Endothelial cell of umbilical vein (primary cell): ENCODE results near the gene SLFN5. TPM values are rescaled to one million over a fixed set of nuclear protein-coding genes. Genes with fewer than 3 reads are reported as not detected.

Experiments used
- BruUV-seq: library from RNA; stranded (reverse); fragments of 400-500 nt; replicated peaks from 2 replicates; lab custom pipeline; 2021; lab: Mats Ljungman, UMichigan
- CTCF ChIA-PET: fragments of 300-600, 350-600 bp; sonication (Branson Sonifier 250); formaldehyde crosslinking; loops from one replicate; lab custom pipeline; 2021; ENCODE audit warnings: antibody characterized with exemption, inconsistent platforms; lab: Charles Lee
- POLR2A ChIA-PET: fragments of 300-600, 350-600 bp; sonication (Branson Sonifier 250); formaldehyde crosslinking; loops from one replicate; lab custom pipeline; 2021; ENCODE audit warnings: antibody characterized with exemption, inconsistent platforms; lab: Charles Lee
- DNase-seq: peaks from one replicate; pipeline ENCODE4 v3.0.0-alpha.2; 2011; ENCODE audit warnings: low read depth, low spot score
- FAIRE-seq: peaks from 2 replicates; lab custom pipeline; 2011; peaks lifted over from hg19 to GRCh38; lab: Jason Lieb, UNC
- H2AFZ ChIP-seq: 2 replicates; pipeline ENCODE4 v1.6.0; 2012; ENCODE audit warnings: low read depth, low read length, control low read depth, inconsistent platforms
- H3K27ac ChIP-seq: 2 replicates; pipeline ENCODE4 v1.5.1; 2011; ENCODE audit warnings: low read depth, mild to moderate bottlenecking, control low read depth, low read length, moderate library complexity; ENCODE audit not compliant: insufficient read depth
- H3K27me3 ChIP-seq, 2 experiments: 2 replicates each; pipeline versions ENCODE4 v1.6.0 to v1.6.1; 2011; ENCODE audit warnings: low read length in 2 of 2, mixed read lengths in 1 of 2; ENCODE audit not compliant: control insufficient read depth in 2 of 2, insufficient read depth in 2 of 2
- H3K36me3 ChIP-seq, 2 experiments: 2 replicates in 1 of 2; 3 replicates in 1 of 2; pipeline ENCODE4 v1.5.1; 2011; ENCODE audit warnings: low read length in 2 of 2, mild to moderate bottlenecking in 1 of 2, moderate library complexity in 1 of 2; ENCODE audit not compliant: control insufficient read depth in 2 of 2, insufficient read depth in 2 of 2; ENCODE audit errors: extremely low read depth in 1 of 2
- H3K4me1 ChIP-seq: 3 replicates; pipeline ENCODE4 v1.5.1; 2011; ENCODE audit warnings: mild to moderate bottlenecking, low read length; ENCODE audit not compliant: control insufficient read depth, insufficient read depth; ENCODE audit errors: extremely low read depth
- H3K4me2 ChIP-seq: 2 replicates; pipeline ENCODE4 v1.6.1; 2011; ENCODE audit warnings: low read length, control low read depth, mixed read lengths; ENCODE audit not compliant: insufficient read depth
- H3K4me3 ChIP-seq, 3 experiments: fragments of 200-600 bp in 1 of 3; sonication (generic), shearing (Covaris generic) in 1 of 3; replicated peaks in 1 of 3; 2 replicates each; pipeline ENCODE4 v1.5.1; 2011 to 2016; ENCODE audit warnings: control low read depth in 3 of 3, low read length in 3 of 3, mild to moderate bottlenecking in 2 of 3, inconsistent platforms in 1 of 3, low read depth in 1 of 3, moderate library complexity in 1 of 3; ENCODE audit not compliant: insufficient read depth in 1 of 3
- H3K79me2 ChIP-seq: 2 replicates; pipeline ENCODE4 v1.6.0; 2012; ENCODE audit warnings: low read length, inconsistent platforms; ENCODE audit not compliant: control insufficient read depth, insufficient read depth
- H3K9ac ChIP-seq: replicated peaks from 2 replicates; pipeline ENCODE3; 2011; ENCODE audit warnings: low read length, control low read depth; ENCODE audit not compliant: insufficient read depth; ENCODE audit errors: extremely low read depth
- H3K9me1 ChIP-seq: replicated peaks from 3 replicates; pipeline ENCODE4 v1.6.0; 2011; ENCODE audit warnings: mild to moderate bottlenecking, low read length; ENCODE audit not compliant: control insufficient read depth, insufficient read depth; ENCODE audit errors: extremely low read depth
- H3K9me3 ChIP-seq: replicated peaks from 2 replicates; pipeline ENCODE4 v1.5.1; 2012; ENCODE audit warnings: low read length, inconsistent platforms; ENCODE audit not compliant: control insufficient read depth, insufficient read depth
- H4K20me1 ChIP-seq: replicated peaks from 2 replicates; pipeline ENCODE3; 2011; ENCODE audit warnings: mild to moderate bottlenecking, low read length; ENCODE audit not compliant: control insufficient read depth, insufficient read depth; ENCODE audit errors: extremely low read depth
- EZH2 ChIP-seq: IDR thresholded peaks from 2 replicates; pipeline ENCODE4 v1.6.1; 2012; ENCODE audit warnings: borderline replicate concordance, low read depth, mild to moderate bottlenecking, moderate library complexity, low read length, inconsistent platforms; ENCODE audit not compliant: severe bottlenecking
- FOS ChIP-seq: IDR thresholded peaks from 2 replicates; pipeline ENCODE4 v1.6.1; 2011; ENCODE audit warnings: mild to moderate bottlenecking, low read length, moderate library complexity, borderline replicate concordance; ENCODE audit not compliant: insufficient read depth
- GATA2 ChIP-seq: IDR thresholded peaks from 2 replicates; pipeline ENCODE4 v1.7.0; 2011; ENCODE audit warnings: low read depth, mild to moderate bottlenecking, moderate library complexity, mixed read lengths, low read length; ENCODE audit not compliant: insufficient read length, insufficient read depth
- JUN ChIP-seq: IDR thresholded peaks from 2 replicates; pipeline ENCODE4 v1.6.1; 2011; ENCODE audit warnings: borderline replicate concordance, low read depth; ENCODE audit not compliant: insufficient read length, insufficient read depth
- MYC ChIP-seq: IDR thresholded peaks from one replicate; pipeline ENCODE4 v1.6.1; 2011; ENCODE audit warnings: mild to moderate bottlenecking, low read depth, low read length
- POLR2A ChIP-seq: IDR thresholded peaks from 2 replicates; pipeline ENCODE4 v1.6.1; 2012; ENCODE audit warnings: low read depth, mild to moderate bottlenecking, control low read depth, low read length
- POLR2AphosphoS5 ChIP-seq: IDR thresholded peaks from 2 replicates; pipeline ENCODE4 v1.6.1; 2012; ENCODE audit warnings: low read depth, mild to moderate bottlenecking, control low read depth, low read length, moderate library complexity; ENCODE audit not compliant: insufficient read depth
- dilution Hi-C: fragments of 300-500 bp; cut with MboI; formaldehyde crosslinking; loops from one replicate; pipeline ENCODE4 v1.15.0; 2019; ENCODE audit warnings: low sequenced_read_pairs; ENCODE audit not compliant: extremely low pct_ligation_motif_present
- intact Hi-C: fragments of 100-400 bp; cut with micrococcal nuclease; formaldehyde crosslinking; loops from one replicate; pipeline ENCODE4 v1.10.0; 2022
- polyA plus RNA-seq, 4 experiments: library from polyadenylated mRNA; depleted of rRNA in 3 of 4; stranded (reverse) in 3 of 4; unstranded in 1 of 4; fragments of >200 nt; gene quantifications; 2 replicates each; pipeline versions ENCODE4 v1.2.1 to v1.2.3, GENCODE V29; 2011 to 2012; ENCODE audit warnings: missing spikeins in 1 of 4
- total RNA-seq: library from RNA; stranded (reverse); gene quantifications from 2 replicates; pipeline ENCODE4 v1.2.3, GENCODE V29; 2021
- TF ChIP-seq, protein P1 (sequence below), 2 donors: IDR thresholded peaks; 1 replicate in 1 of 2; 2 replicates in 1 of 2; pipeline ENCODE4 v1.5.1; 2011; ENCODE audit warnings: low read length in 2 of 2, mild to moderate bottlenecking in 2 of 2, moderate library complexity in 2 of 2, control low read depth in 1 of 2, inconsistent platforms in 1 of 2, low read depth in 1 of 2; ENCODE audit not compliant: insufficient read depth in 1 of 2; ENCODE audit errors: extremely low read depth in 1 of 2
- TF ChIP-seq, protein P2 (sequence below): IDR thresholded peaks from 2 replicates; pipeline ENCODE4 v1.6.1; 2011; ENCODE audit not compliant: insufficient read depth, insufficient read length

Gene SLFN5
- total and polyA plus RNA-seq, 2 donors (not counting 3 experiments of a cell fraction or from before 2014, with no cell fraction given): 4.5 to 24.2 TPM

DNA sequence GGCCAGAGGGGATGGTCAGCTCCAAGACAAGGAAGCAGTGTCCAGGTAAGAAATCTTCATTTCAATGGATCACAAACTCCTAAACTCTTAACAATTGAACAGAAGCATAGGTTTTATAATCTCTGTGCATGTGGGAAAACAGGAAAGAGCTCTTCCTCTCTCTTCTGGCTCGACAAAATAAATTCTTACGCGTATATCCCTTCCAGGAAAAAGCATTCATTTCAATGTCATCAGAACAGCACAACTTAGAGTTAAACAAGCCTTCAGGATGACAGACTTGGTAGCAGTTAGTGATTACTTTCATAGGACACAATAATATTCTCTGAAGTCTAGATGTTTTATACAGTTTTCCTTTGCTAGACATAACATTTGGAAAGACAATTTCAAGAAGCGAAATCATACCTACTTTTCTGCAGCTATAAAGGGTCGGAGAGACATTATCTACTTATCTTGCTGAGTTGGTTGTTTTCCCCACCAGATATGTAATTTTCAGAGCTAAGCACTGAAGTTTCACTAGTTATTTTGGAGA is 29.4 kb upstream of the SLFN5 start:
- Histone ChIP-seq H3K9me1 (no peaks in the 10 kb centered on the region), H2AFZ (no peak overlapping the region), H4K20me1 (no peaks in the 10 kb centered on the region), H3K9me3 (no peaks in the 10 kb centered on the region), H3K79me2 (no peaks in the 10 kb centered on the region), H3K4me2 (no peak overlapping the region), H3K27ac (no peak overlapping the region), H3K4me1 (no peaks in the 10 kb centered on the region), H3K27me3 (peaks cover 11 to 23% of the 10 kb centered on the region in 2 experiments), H3K36me3 (no peaks in the 10 kb centered on the region), H3K4me3 (no peak overlapping the region), H3K9ac (no peak overlapping the region)
- BruUV-seq: no TSS peak
- CTCF ChIA-PET: no interaction called here
- POLR2A ChIA-PET: no interaction called here
- dilution Hi-C loops (no loop called here), intact Hi-C loops (no loop called here)
- FAIRE-seq: peak; percentile 78
- TF ChIP-seq POLR2A (no peak), FOS (no peak), GATA2 (no peak), MYC (no peak)
- TF ChIP-seq, protein P1, sequence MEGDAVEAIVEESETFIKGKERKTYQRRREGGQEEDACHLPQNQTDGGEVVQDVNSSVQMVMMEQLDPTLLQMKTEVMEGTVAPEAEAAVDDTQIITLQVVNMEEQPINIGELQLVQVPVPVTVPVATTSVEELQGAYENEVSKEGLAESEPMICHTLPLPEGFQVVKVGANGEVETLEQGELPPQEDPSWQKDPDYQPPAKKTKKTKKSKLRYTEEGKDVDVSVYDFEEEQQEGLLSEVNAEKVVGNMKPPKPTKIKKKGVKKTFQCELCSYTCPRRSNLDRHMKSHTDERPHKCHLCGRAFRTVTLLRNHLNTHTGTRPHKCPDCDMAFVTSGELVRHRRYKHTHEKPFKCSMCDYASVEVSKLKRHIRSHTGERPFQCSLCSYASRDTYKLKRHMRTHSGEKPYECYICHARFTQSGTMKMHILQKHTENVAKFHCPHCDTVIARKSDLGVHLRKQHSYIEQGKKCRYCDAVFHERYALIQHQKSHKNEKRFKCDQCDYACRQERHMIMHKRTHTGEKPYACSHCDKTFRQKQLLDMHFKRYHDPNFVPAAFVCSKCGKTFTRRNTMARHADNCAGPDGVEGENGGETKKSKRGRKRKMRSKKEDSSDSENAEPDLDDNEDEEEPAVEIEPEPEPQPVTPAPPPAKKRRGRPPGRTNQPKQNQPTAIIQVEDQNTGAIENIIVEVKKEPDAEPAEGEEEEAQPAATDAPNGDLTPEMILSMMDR (IDR thresholded peaks at IDR 0.05; ENCODE audit: extremely low read depth in 1 of 2, insufficient read depth in 1 of 2, low read depth in 1 of 2, low read length in 2 of 2): no peak
- DNase-seq: peak; percentile 21

DNA sequence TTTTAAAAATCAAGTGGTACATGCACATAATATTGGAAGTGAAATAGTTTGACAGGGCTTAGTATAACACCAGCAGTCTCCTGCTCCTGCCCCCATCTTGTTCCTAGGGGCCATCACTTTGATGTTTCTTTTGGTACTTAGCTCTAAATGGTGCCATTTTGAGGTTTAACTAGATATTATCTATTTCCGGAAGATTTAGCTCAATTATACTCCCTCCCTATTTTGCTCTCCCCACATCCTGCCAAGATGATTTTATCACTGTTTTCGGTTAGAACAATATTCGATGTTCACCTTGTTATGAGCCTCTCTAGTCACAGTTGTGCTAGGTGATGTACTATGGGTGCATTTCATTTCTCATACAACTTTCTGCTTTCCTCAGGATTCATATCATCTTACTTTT is 28.7 kb upstream of the SLFN5 start:
- H4K20me1 ChIP-seq: no peaks in the 10 kb centered on the region
- no peaks in the 10 kb centered on the region for H3K9me1 ChIP-seq
- dilution Hi-C loops (no loop called here), intact Hi-C loops (no loop called here)
- H3K36me3 ChIP-seq: no peaks in the 10 kb centered on the region
- no peaks in the 10 kb centered on the region for H3K9me3 ChIP-seq
- no peak overlapping the region for H3K4me2 ChIP-seq
- no peak for TF ChIP-seq FOS
- TF ChIP-seq, protein P1 (IDR thresholded peaks at IDR 0.05; ENCODE audit: extremely low read depth in 1 of 2, insufficient read depth in 1 of 2, low read depth in 1 of 2, low read length in 2 of 2): no peak
- TF ChIP-seq, protein P2, sequence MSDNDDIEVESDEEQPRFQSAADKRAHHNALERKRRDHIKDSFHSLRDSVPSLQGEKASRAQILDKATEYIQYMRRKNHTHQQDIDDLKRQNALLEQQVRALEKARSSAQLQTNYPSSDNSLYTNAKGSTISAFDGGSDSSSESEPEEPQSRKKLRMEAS: no peak
- no peak for TF ChIP-seq POLR2AphosphoS5
- TF ChIP-seq EZH2: no peak
- no peak for TF ChIP-seq GATA2
- TF ChIP-seq POLR2A: no peak
- no peak for TF ChIP-seq MYC
- TF ChIP-seq JUN: no peak
- FAIRE-seq (no peak), DNase-seq (no peak)
- H3K27me3 ChIP-seq: peaks cover 10 to 21% of the 10 kb centered on the region in 2 experiments
- no peak overlapping the region for H3K9ac ChIP-seq
- ChIA-PET POLR2A (no interaction called here), CTCF (no interaction called here)
- no peak overlapping the region for H2AFZ ChIP-seq
- no TSS peak for BruUV-seq
- no peaks in the 10 kb centered on the region for H3K4me1 ChIP-seq
- H3K4me3 ChIP-seq: no peak overlapping the region
- no peak overlapping the region for H3K27ac ChIP-seq
- no peaks in the 10 kb centered on the region for H3K79me2 ChIP-seq
